Small intestine (tissue), 7 donors: Measurements from ENCODE around the gene CLPSL1. TPM values are rescaled to one million over a fixed set of nuclear protein-coding genes. Genes with fewer than 3 reads are reported as not detected.

Experiments used
- DNase-seq, 2 donors: peaks; one replicate each; pipeline versions ENCODE4 v3.0.0 to v3.0.0-alpha.2; 2013
- FAIRE-seq: peaks from 2 replicates; lab custom pipeline; 2012; peaks lifted over from hg19 to GRCh38; lab: Jason Lieb, UNC
- H3K27ac ChIP-seq, 3 donors: one replicate each; pipeline ENCODE4 v1.5.1; 2013; ENCODE audit warnings: low read length in 2 of 3, mild to moderate bottlenecking in 2 of 3, control low read depth in 1 of 3, inconsistent platforms in 1 of 3, low read depth in 1 of 3, moderate library complexity in 1 of 3
- H3K27me3 ChIP-seq, 3 donors: one replicate each; pipeline ENCODE4 v1.6.1; 2013; ENCODE audit warnings: low read length in 3 of 3, inconsistent platforms in 1 of 3; ENCODE audit not compliant: control insufficient read depth in 3 of 3, insufficient read depth in 3 of 3
- H3K36me3 ChIP-seq, 3 donors: one replicate each; pipeline ENCODE4 v1.6.1; 2013; ENCODE audit warnings: low read length in 3 of 3, inconsistent platforms in 1 of 3, low read depth in 1 of 3, mild to moderate bottlenecking in 1 of 3, moderate library complexity in 1 of 3; ENCODE audit not compliant: control insufficient read depth in 3 of 3, insufficient read depth in 2 of 3
- H3K4me1 ChIP-seq, 3 donors: one replicate each; pipeline ENCODE4 v1.6.1; 2013; ENCODE audit warnings: low read length in 2 of 3, inconsistent platforms in 1 of 3, low read depth in 1 of 3, mild to moderate bottlenecking in 1 of 3, moderate library complexity in 1 of 3; ENCODE audit not compliant: control insufficient read depth in 3 of 3, insufficient read depth in 2 of 3
- H3K4me3 ChIP-seq, 3 donors: one replicate each; pipeline ENCODE4 v1.5.1; 2013; ENCODE audit warnings: low read length in 3 of 3, control low read depth in 1 of 3, inconsistent platforms in 1 of 3, low read depth in 1 of 3, mild to moderate bottlenecking in 1 of 3, moderate library complexity in 1 of 3
- H3K9me3 ChIP-seq, 2 donors: one replicate each; pipeline ENCODE4 v1.6.1; 2013; ENCODE audit warnings: low read depth in 1 of 2, low read length in 1 of 2; ENCODE audit not compliant: control insufficient read depth in 2 of 2, insufficient read depth in 1 of 2
- WGBS, 3 donors: extraction: QIAGEN DNeasy Blood & Tissue Kit; methylation state at CpG; one replicate each; pipeline ENCODE4 v1.1.7; 2013; 5-methylcytosine and 5-hydroxymethylcytosine counted together
- polyA plus RNA-seq, 4 donors: library from polyadenylated mRNA; stranded (reverse) in 3 of 4; unstranded in 1 of 4; fragments of 200-250 nt in 3 of 4; fragments of 120-200 nt in 1 of 4; gene quantifications; one replicate each; pipeline versions ENCODE4 v1.2.1 to v1.2.3, GENCODE V29; 2013
- donor health status: healthy with polysubstance abuse.
- donor health status: control.
- donor health status: control.
- donor health status: Bipolar disorder and iron deficiency.
- donor health status: healthy.

The CLPSL1 gene
- polyA plus RNA-seq, 4 donors, result not detected

- Histone ChIP-seq H3K27me3 (no peaks in the 10 kb centered on the region), H3K4me1 (no peaks in the 10 kb centered on the region), H3K36me3 (no peaks in the 10 kb centered on the region), H3K4me3 (no peak overlapping the region), H3K27ac (no peak overlapping the region), H3K9me3 (no peaks in the 10 kb centered on the region)
- no peak for DNase-seq
- 76 to 85% (median 77%) methylated on average over 6 of the region's 6 CpGs for WGBS, 3 donors
- FAIRE-seq, result no peak
These were observed 30.8 kb downstream of the CLPSL1 start for GRCh38 chr6:35811699-35811995.

GRCh38 chr6:35817515-35817914, 36.7 kb downstream of the CLPSL1 start:
- FAIRE-seq, result no peak
- no peaks in the 10 kb centered on the region for H3K36me3 ChIP-seq
- DNase-seq, result no peak
- H3K4me1 ChIP-seq, result no peaks in the 10 kb centered on the region
- H3K27me3 ChIP-seq, result no peaks in the 10 kb centered on the region
- H3K27ac ChIP-seq, result no peak overlapping the region
- no peaks in the 10 kb centered on the region for H3K9me3 ChIP-seq
- H3K4me3 ChIP-seq, result no peak overlapping the region

GRCh38 chr6:35823601-35824000, 42.8 kb downstream of the CLPSL1 start:
- Histone ChIP-seq H3K27me3 (no peaks in the 10 kb centered on the region), H3K27ac (no peak overlapping the region), H3K4me1 (no peaks in the 10 kb centered on the region), H3K36me3 (no peaks in the 10 kb centered on the region), H3K4me3 (no peak overlapping the region), H3K9me3 (no peaks in the 10 kb centered on the region)
- 89 to 98% (median 89%) methylated on average over 2 of the region's 2 CpGs for WGBS, 3 donors
- no peak for FAIRE-seq
- no peak for DNase-seq

GRCh38 chr6:35824552-35825192, 43.9 kb downstream of the CLPSL1 start:
- Histone ChIP-seq H3K27me3 (no peaks in the 10 kb centered on the region), H3K4me3 (no peak overlapping the region), H3K27ac (no peak overlapping the region), H3K4me1 (no peaks in the 10 kb centered on the region), H3K9me3 (no peaks in the 10 kb centered on the region), H3K36me3 (no peaks in the 10 kb centered on the region)
- DNase-seq (no peak), FAIRE-seq (no peak)
- WGBS, 3 donors, result 80 to 89% (median 84%) methylated on average over 5 of the region's 5 CpGs

- H3K27ac ChIP-seq, result no peak overlapping the region
- no peak overlapping the region for H3K4me3 ChIP-seq
- DNase-seq (no peak), FAIRE-seq (no peak)
- H3K27me3 ChIP-seq, result no peaks in the 10 kb centered on the region
- H3K4me1 ChIP-seq, result no peaks in the 10 kb centered on the region
- WGBS, 3 donors, result 87 to 91% (median 90%) methylated on average over 5 of the region's 5 CpGs
- H3K36me3 ChIP-seq, result peaks cover 0 to 5% (median 1%) of the 10 kb centered on the region in 3 donors
- H3K9me3 ChIP-seq, result no peaks in the 10 kb centered on the region
These were observed 48.5 kb downstream of the CLPSL1 start for GRCh38 chr6:35829306-35829705.

- Histone ChIP-seq H3K36me3 (peaks cover 5 to 15% (median 10%) of the 10 kb centered on the region in 3 donors), H3K4me3 (no peak overlapping the region), H3K9me3 (no peaks in the 10 kb centered on the region), H3K4me1 (no peaks in the 10 kb centered on the region), H3K27me3 (no peaks in the 10 kb centered on the region), H3K27ac (no peak overlapping the region)
- 84 to 93% (median 90%) methylated on average over 5 of the region's 5 CpGs for WGBS, 3 donors
- FAIRE-seq, result no peak
- peak in 1 of 2 donors; percentile 19 for DNase-seq
These were observed 50.6 kb downstream of the CLPSL1 start for GRCh38 chr6:35831257-35832007.

- H3K27ac ChIP-seq, result no peak overlapping the region
- no peaks in the 10 kb centered on the region for H3K27me3 ChIP-seq
- WGBS, 3 donors, result 88 to 91% (median 90%) methylated on average over 7 of the region's 7 CpGs
- H3K4me1 ChIP-seq, result no peaks in the 10 kb centered on the region
- H3K9me3 ChIP-seq, result no peaks in the 10 kb centered on the region
- FAIRE-seq (no peak), DNase-seq (no peak)
- peaks cover 5 to 22% (median 10%) of the 10 kb centered on the region in 3 donors for H3K36me3 ChIP-seq
- no peak overlapping the region for H3K4me3 ChIP-seq
These were observed 52.7 kb downstream of the CLPSL1 start for GRCh38 chr6:35833536-35833935.
